ENCODE measurements around the gene SRCAP.

Gene SRCAP

DNA sequence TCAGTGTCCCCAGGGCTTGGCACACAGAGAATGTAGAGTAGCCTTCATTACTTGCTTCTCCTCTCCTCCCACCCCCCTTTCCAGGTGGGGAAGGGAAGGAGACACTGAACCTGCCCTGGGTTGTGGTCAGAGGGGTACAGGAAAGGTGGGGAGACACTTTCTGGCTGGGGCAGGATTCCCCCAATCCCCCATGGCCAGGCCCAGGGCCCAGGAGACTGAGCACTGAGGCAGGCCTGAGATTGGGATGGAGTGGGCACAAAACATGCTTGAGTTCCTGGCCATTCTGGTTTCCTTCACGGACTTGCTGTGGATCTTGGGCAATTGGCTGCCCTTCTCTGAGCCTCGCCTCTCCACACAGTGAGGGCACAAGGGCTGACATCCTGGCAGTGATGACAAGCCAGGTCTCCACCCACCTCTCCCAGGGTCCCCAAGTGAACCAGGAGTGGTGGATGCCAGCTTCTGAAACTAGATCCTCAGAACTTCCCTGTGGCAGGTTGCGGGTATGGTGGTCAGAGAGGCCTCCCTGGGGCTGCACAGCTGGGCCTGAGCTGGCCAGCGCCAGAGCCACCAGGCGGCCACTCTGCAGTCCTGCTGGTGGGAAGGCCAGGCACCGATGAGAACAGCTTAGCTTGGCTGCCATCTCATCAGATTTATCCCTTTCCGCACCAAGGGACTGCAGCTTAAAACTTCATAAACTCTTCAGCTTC is 78.8 kb downstream of the SRCAP start:
- no peak for DNase-seq (ENCODE audit: low read depth)

DNA sequence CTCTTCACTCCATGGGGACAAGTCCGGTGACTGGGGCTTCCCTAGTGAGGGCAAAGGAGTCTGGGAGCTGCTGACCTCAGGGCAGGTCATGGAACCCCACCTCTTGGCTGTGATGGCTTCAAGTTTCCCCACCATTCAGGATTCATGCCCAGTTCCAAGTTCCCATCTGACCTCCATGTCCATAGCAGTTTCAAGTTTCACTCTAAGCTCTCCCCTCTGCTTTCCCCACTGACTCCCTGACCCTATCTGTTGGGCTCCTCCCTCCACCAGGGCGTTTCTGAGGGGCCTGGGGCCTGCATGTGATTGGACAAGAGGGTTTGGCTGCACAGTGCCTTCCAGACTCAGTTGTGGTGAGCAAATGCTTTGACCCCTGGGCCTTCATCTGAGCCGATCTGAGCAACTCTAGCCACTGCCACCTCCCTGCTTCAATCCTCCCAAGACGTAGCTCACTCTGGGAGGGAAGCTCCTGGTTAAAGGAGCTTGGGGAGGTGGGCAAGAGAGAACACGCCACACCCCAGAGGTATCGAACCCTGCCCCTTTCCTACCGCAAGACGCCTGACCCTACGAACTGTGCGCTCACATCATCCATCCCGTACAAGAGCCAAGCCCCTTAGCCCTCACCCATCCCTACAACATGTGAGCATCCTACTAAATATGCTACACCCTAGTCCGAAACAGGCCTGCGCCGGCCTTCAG is 79.7 kb downstream of the SRCAP start:
- peak; percentile 71 for DNase-seq (ENCODE audit: low read depth)

- no peak for DNase-seq (ENCODE audit: low read depth)
Observed at GRCh38 chr16:30779596-30779995, 80.6 kb downstream of the SRCAP start.

DNA sequence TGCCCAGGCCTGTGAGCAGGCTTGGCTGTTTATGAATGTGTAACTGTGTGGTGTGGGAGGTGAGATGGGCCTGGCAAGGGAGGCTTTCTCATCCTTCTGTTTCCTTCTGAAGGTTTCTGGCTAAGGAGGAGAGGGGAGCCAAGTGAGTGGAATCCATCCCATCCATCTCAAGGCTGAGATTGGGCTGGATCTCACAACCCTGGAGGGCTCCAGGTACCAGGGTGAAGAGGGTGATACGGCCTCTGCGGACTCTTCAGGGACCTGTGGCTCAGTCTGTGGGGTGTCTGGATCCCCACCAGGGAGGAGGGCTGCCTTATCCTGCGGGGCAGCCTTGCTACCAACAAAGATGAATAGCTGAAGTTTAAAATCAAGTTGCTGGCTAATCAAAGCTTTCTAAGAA is 81.0 kb downstream of the SRCAP start:
- DNase-seq (ENCODE audit: low read depth), result no peak

DNA sequence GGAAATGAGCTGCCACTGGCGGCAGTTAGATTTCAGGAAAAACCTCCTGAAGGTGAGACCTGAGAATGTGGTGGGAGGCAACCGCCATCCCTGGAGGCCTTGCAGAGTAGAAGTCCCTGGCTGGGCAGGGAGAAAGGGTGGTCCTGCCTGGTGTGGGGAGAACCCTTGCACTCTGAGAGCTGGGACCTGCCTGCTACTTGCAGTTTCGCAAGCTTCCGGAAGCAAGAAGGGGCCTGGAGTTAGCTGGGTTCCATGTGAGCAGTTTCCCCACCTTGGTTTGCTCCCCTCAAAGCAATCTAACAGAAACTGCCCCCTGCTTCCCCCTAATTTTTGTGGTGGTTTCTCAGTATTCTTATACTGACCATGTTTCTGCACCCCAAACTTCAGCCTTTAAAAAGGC is 81.6 kb downstream of the SRCAP start:
- DNase-seq (ENCODE audit: low read depth), result no peak

- DNase-seq (ENCODE audit: low read depth), result no peak
Observed at GRCh38 chr16:30782486-30783279, 83.7 kb downstream of the SRCAP start.

- DNase-seq (ENCODE audit: low read depth), result no peak
Observed at GRCh38 chr16:30783280-30784109, 84.5 kb downstream of the SRCAP start.

GRCh38 chr16:30784215-30784614 is 85.2 kb downstream of the SRCAP start:
- no peak for DNase-seq (ENCODE audit: low read depth)

- no peak for DNase-seq (ENCODE audit: low read depth)
Observed at GRCh38 chr16:30785126-30786106, 86.4 kb downstream of the SRCAP start.

- DNase-seq (ENCODE audit: low read depth), result peak; percentile 82
Observed at GRCh38 chr16:30786115-30786935, 87.4 kb downstream of the SRCAP start.

DNA sequence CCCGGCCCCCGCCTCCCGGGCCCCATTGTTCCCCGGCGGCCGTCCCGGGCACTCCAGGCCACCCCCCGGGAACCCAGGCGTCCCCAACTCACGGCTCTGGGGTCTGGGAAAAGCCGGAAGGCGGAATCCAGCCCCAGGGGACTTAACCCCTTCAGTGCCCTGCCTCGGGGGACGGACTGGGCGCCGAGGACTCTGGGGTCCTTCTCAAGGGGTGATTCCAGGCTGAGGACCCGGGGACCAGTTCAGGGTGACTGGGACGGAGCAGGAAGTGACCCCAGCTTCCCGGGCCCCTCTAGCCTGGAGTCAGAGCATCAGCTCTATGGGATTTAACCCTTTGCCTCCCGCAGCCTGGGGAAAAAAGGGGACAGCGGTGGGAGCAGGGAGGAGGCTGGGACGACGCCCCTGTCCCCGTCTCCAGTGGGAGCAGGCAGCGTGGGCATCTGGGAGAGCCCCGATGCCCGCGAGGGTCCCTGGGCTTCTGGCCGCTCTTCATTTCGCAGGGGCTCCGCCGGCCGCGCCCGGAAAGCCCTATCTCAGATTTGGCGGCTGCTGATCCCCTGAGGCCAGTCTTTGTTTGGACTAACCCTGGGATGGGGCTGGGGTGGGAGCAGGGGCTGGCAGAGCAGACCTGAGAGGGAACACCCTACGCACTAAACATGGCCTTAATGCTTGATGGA is 88.1 kb downstream of the SRCAP start, which contains the start of gene ZNF629:
Gene ZNF629, minus strand, starts transcription at position 270 of the 677 bp plus-strand sequence. CDS start 2,723 bp downstream, outside the sequence.
- peak; percentile 57 for DNase-seq (ENCODE audit: low read depth)

DNA sequence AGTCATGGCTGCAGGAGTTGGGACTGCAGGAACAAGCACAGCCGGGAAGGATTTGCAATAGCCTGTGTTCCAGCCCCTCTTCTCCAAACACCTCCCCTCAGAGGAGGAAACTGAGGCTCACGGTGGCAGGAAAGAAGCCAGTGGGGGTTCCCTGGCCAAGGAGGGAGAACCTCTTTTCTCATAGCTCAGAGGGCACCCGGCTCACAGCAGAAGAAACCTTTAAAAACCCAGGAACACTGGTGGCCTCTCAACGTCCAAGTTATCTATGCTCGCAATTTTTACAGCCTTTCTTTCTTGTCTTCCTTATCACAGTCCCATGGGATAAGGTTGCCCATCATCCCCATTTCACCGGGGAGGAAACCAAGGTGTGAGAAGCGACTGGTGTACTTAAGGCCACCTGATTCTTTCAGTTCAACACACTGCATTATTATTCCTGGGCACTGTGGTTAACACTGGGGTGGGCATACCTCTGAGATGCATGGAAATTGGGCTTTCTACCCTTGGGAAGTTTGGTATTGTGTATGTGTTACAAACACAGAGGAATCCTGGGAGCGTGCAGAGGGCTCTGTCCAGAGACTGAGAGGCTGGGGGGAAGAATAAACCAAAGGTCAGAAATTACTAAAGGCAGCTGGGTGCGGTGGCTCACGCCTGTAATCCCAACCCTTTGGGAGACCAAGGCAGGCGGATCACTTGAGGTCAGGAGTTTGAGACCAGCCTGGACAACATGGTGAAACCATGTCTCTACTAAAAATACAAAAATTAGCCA is 88.8 kb downstream of the SRCAP start:
- peak; percentile 37 for DNase-seq (ENCODE audit: low read depth)

All from iris pigment epithelial cell (primary cell).